Astrocyte (in vitro differentiated cells and primary cell): Measurements from ENCODE around the gene FKBP11. TPM values are rescaled to one million over a fixed set of nuclear protein-coding genes. Genes with fewer than 3 reads are reported as not detected.
A peak's percentile ranks its signal among the peaks of the same experiment; 100 is the strongest.
"Not testable (repeated sequence)": the region's sequence is repeated elsewhere in the genome, so short reads cannot be mapped to it uniquely, and the experiment has no call there.

Experiments used
- DNase-seq: peaks from one replicate; pipeline ENCODE4 v3.0.0-alpha.2; 2010; ENCODE audit warnings: low read depth
- FAIRE-seq: peaks from 2 replicates; lab custom pipeline; 2011; peaks lifted over from hg19 to GRCh38; lab: Jason Lieb, UNC
- H2AFZ ChIP-seq: 2 replicates; pipeline ENCODE4 v1.6.0; 2012; ENCODE audit warnings: low read depth, low read length, inconsistent platforms
- H3K27ac ChIP-seq: 2 replicates; pipeline ENCODE4 v1.5.1; 2011; ENCODE audit warnings: low read depth, low read length, inconsistent platforms
- H3K27me3 ChIP-seq: 2 replicates; pipeline ENCODE4 v1.6.0; 2011; ENCODE audit warnings: low read length, inconsistent platforms; ENCODE audit not compliant: insufficient read depth
- H3K36me3 ChIP-seq: 2 replicates; pipeline ENCODE4 v1.5.1; 2011; ENCODE audit warnings: low read length, inconsistent platforms; ENCODE audit not compliant: insufficient read depth
- H3K4me1 ChIP-seq: 2 replicates; pipeline ENCODE4 v1.5.1; 2011; ENCODE audit warnings: low read length, inconsistent platforms; ENCODE audit not compliant: insufficient read depth
- H3K4me2 ChIP-seq: 2 replicates; pipeline ENCODE4 v1.6.0; 2012; ENCODE audit warnings: low read length, inconsistent platforms
- H3K4me3 ChIP-seq: 2 replicates; pipeline ENCODE4 v1.5.1; 2011; ENCODE audit warnings: low read depth, mild to moderate bottlenecking, low read length, inconsistent platforms; ENCODE audit not compliant: insufficient read depth
- H3K79me2 ChIP-seq: 2 replicates; pipeline ENCODE4 v1.6.0; 2012; ENCODE audit warnings: mild to moderate bottlenecking, low read length, inconsistent platforms; ENCODE audit not compliant: insufficient read depth
- H3K9ac ChIP-seq: 2 replicates; pipeline ENCODE4 v1.6.0; 2012; ENCODE audit warnings: mild to moderate bottlenecking, low read length, inconsistent platforms
- H3K9me3 ChIP-seq: 2 replicates; pipeline ENCODE4 v1.5.1; 2012; ENCODE audit warnings: low read depth, mild to moderate bottlenecking, low read length, inconsistent platforms; ENCODE audit not compliant: insufficient read depth
- H4K20me1 ChIP-seq: 2 replicates; pipeline ENCODE4 v1.6.0; 2012; ENCODE audit warnings: low read length, inconsistent platforms; ENCODE audit not compliant: insufficient read depth
- H3K27ac Mint-ChIP-seq: one replicate; pipeline ENCODE4 v1.8.0; 2021; ENCODE audit warnings: mild to moderate bottlenecking, mixed read lengths; ENCODE audit not compliant: unreplicated experiment
- H3K27me3 Mint-ChIP-seq: one replicate; pipeline ENCODE4 v1.8.0; 2021; ENCODE audit warnings: low read depth, mixed read lengths; ENCODE audit not compliant: unreplicated experiment
- H3K36me3 Mint-ChIP-seq: one replicate; pipeline ENCODE4 v1.8.0; 2021; ENCODE audit warnings: low read depth, mixed read lengths; ENCODE audit not compliant: unreplicated experiment
- H3K4me1 Mint-ChIP-seq: one replicate; pipeline ENCODE4 v1.8.0; 2021; ENCODE audit warnings: low read depth, mixed read lengths; ENCODE audit not compliant: unreplicated experiment
- H3K4me3 Mint-ChIP-seq: one replicate; pipeline ENCODE4 v1.8.0; 2021; ENCODE audit warnings: mild to moderate bottlenecking, moderate library complexity, mixed read lengths; ENCODE audit not compliant: unreplicated experiment
- H3K9me3 Mint-ChIP-seq: one replicate; pipeline ENCODE4 v1.8.0; 2021; ENCODE audit warnings: mild to moderate bottlenecking, mixed read lengths; ENCODE audit not compliant: unreplicated experiment
- EZH2 ChIP-seq: IDR thresholded peaks from 2 replicates; pipeline ENCODE4 v1.6.1; 2012; ENCODE audit warnings: mild to moderate bottlenecking, low read length, inconsistent platforms; ENCODE audit not compliant: insufficient read depth
- total RNA-seq: library from RNA; stranded (reverse); gene quantifications from 2 replicates; pipeline ENCODE4 v1.2.1, GENCODE V29; 2021
- TF ChIP-seq, protein P1 (sequence below): IDR thresholded peaks from 2 replicates; pipeline ENCODE4 v1.5.1; 2011; ENCODE audit warnings: low read depth, mild to moderate bottlenecking, inconsistent platforms, low read length, moderate library complexity; ENCODE audit not compliant: insufficient read depth

FKBP11 gene
- total RNA-seq, 1 donor from 2014 or later: 51.2 TPM

DNA sequence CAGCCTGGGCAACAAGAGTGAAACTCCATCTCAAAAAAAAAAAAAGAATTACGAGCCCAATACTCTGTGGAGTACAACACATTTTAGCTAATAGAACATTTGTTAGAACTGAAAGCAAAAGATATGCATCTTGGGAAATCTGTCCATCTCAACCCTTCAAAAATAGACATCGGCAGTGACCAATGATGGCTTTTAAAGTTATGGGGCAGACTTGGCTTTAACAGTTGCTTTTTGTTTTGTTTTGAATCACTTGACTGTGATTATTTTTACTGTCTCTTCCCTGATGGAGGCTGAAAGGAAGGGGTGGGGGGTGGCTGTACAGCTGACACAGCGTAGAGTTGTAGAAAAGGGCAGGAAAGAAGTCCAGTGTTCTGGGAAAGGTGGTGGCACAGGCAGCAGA is 2.2 kb downstream of the FKBP11 start:
- H3K27ac ChIP-seq: no peak overlapping the region
- peaks cover 5% of the 10 kb centered on the region for H3K4me1 Mint-ChIP-seq
- FAIRE-seq (no peak), DNase-seq (no peak)
- no peaks in the 10 kb centered on the region for H3K27me3 Mint-ChIP-seq
- TF ChIP-seq EZH2: no peak
- TF ChIP-seq, protein P1, sequence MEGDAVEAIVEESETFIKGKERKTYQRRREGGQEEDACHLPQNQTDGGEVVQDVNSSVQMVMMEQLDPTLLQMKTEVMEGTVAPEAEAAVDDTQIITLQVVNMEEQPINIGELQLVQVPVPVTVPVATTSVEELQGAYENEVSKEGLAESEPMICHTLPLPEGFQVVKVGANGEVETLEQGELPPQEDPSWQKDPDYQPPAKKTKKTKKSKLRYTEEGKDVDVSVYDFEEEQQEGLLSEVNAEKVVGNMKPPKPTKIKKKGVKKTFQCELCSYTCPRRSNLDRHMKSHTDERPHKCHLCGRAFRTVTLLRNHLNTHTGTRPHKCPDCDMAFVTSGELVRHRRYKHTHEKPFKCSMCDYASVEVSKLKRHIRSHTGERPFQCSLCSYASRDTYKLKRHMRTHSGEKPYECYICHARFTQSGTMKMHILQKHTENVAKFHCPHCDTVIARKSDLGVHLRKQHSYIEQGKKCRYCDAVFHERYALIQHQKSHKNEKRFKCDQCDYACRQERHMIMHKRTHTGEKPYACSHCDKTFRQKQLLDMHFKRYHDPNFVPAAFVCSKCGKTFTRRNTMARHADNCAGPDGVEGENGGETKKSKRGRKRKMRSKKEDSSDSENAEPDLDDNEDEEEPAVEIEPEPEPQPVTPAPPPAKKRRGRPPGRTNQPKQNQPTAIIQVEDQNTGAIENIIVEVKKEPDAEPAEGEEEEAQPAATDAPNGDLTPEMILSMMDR: no peak
- peaks cover 10% of the 10 kb centered on the region for H3K4me1 ChIP-seq
- no peaks in the 10 kb centered on the region for H3K9me3 Mint-ChIP-seq
- peak overlapping the region; percentile 98 for H3K4me2 ChIP-seq
- no peak overlapping the region for H3K9ac ChIP-seq
- no peak overlapping the region for H3K27ac Mint-ChIP-seq
- H3K27me3 ChIP-seq: no peaks in the 10 kb centered on the region
- H2AFZ ChIP-seq: no peak overlapping the region
- H3K4me3 ChIP-seq: no peak overlapping the region
- H3K9me3 ChIP-seq: no peaks in the 10 kb centered on the region
- H3K36me3 ChIP-seq: peaks cover 22% of the 10 kb centered on the region
- H3K79me2 ChIP-seq: peaks cover 11% of the 10 kb centered on the region
- H3K4me3 Mint-ChIP-seq: no peak overlapping the region
- H4K20me1 ChIP-seq: peaks cover 26% of the 10 kb centered on the region
- peaks cover 36% of the 10 kb centered on the region for H3K36me3 Mint-ChIP-seq

DNA sequence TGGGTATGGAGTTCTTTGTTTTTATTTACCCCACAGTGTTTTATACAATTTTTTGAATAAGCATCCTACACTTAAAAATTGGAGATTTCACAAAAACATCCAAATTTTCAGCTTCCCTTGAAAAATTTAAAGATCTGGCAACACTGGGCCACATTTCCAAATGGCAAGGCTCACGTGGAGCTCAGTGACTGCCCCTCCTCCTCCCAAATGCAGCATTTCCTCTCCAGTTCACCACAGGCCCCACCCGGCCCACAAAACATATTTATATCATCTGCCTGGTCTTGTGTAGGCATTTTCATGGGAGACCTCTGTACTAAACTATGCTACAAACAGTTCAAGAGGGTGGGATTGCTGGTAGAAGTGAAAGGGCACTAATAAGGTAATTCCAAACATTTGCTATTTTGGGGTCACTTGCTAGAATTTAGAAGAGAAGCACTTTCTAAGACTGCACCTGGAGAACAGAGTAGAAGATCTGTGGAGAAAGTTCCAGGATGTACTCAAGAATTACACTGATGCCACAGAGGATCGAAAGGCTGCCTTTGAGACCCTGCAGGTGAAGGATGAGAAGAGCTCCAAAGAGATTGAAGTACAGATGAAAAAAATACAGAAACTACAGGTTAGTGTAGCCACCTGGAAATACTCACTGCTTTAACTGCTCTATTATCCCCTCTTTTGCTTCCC is 7.3 kb downstream of the FKBP11 start:
- FAIRE-seq: no peak
- Histone ChIP-seq H3K4me2 (no peak overlapping the region), H4K20me1 (peaks cover 4% of the 10 kb centered on the region), H3K4me3 (no peak overlapping the region), H3K79me2 (no peaks in the 10 kb centered on the region), H3K36me3 (peaks cover 17% of the 10 kb centered on the region), H2AFZ (no peak overlapping the region), H3K9me3 (no peaks in the 10 kb centered on the region), H3K27me3 (no peaks in the 10 kb centered on the region), H3K9ac (no peak overlapping the region), H3K27ac (no peak overlapping the region), H3K4me1 (no peaks in the 10 kb centered on the region)
- no peak for DNase-seq
- TF ChIP-seq, protein P1: no peak
- TF ChIP-seq EZH2: no peak
- Mint-ChIP-seq H3K36me3 (peaks cover 20% of the 10 kb centered on the region), H3K27me3 (no peaks in the 10 kb centered on the region), H3K27ac (no peak overlapping the region), H3K4me3 (no peak overlapping the region), H3K9me3 (no peaks in the 10 kb centered on the region), H3K4me1 (peaks cover 3% of the 10 kb centered on the region)

DNA sequence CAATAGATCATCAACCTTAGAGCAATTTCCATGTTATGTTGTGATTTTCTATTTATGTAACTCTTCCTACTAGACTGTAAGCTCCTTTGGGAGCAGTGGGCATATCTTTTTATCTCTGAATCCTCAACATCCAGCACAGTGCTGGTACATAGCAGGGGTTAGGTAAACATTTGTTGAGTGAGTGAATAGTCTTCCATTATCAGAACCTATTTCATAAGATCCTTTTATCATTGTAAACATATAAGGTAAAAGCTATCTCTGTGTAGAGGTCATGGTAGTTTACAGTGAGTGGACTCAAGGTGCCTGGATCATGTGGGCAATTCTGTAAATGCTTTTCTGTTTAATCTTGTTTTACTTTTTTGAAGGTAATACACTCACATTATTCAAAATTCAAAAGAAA is 15.1 kb downstream of the FKBP11 start:
- no peak overlapping the region for H3K27ac Mint-ChIP-seq

DNA sequence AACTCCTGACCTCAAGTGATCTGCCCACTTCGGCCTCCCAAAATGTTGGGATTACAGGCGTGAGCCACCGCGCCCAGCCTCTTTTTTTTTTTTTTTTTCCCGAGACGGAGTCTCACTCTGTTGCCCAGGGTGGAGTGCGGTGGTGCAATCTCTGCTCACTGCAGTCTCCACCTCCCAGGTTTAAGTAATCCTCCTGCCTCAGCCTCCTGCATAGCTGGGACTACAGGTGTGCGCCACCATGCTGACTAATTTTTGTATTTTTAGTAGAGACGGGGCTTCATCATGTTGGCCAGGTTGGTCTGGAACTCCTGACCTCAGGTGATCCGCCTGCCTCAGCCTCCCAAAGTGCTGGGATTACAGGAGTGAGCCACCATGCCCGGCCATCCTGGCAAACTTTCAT is 15.6 kb downstream of the FKBP11 start:
- H3K4me3 ChIP-seq, H3K4me1 ChIP-seq, H3K9me3 Mint-ChIP-seq, H3K4me2 ChIP-seq, H3K36me3 ChIP-seq, DNase-seq, FAIRE-seq, H3K9ac ChIP-seq, H3K27ac ChIP-seq, H2AFZ ChIP-seq, H3K79me2 ChIP-seq, H3K4me1 Mint-ChIP-seq, H3K27me3 Mint-ChIP-seq, H3K9me3 ChIP-seq, H3K36me3 Mint-ChIP-seq, H3K4me3 Mint-ChIP-seq, H3K27me3 ChIP-seq, H3K27ac Mint-ChIP-seq, H4K20me1 ChIP-seq: not testable (repeated sequence)

More for the DNA sequence above, 15.1 kb downstream of the FKBP11 start:
- H3K9ac ChIP-seq: no peak overlapping the region
- Mint-ChIP-seq H3K4me3 (no peak overlapping the region), H3K4me1 (no peaks in the 10 kb centered on the region), H3K36me3 (no peaks in the 10 kb centered on the region), H3K9me3 (no peaks in the 10 kb centered on the region), H3K27me3 (no peaks in the 10 kb centered on the region)
- H3K36me3 ChIP-seq: no peaks in the 10 kb centered on the region
- FAIRE-seq: no peak
- H3K9me3 ChIP-seq: no peaks in the 10 kb centered on the region
- DNase-seq: no peak
- H3K4me3 ChIP-seq: no peak overlapping the region
- no peaks in the 10 kb centered on the region for H4K20me1 ChIP-seq
- H3K4me2 ChIP-seq: no peak overlapping the region
- TF ChIP-seq, protein P1: no peak
- no peaks in the 10 kb centered on the region for H3K79me2 ChIP-seq
- H2AFZ ChIP-seq: no peak overlapping the region
- H3K27ac ChIP-seq: no peak overlapping the region
- no peaks in the 10 kb centered on the region for H3K27me3 ChIP-seq
- no peaks in the 10 kb centered on the region for H3K4me1 ChIP-seq
